HG03108 (cell line): ENCODE measurements around the gene FAM227B.
"Not testable (repeated sequence)": the region's sequence is repeated elsewhere in the genome, so short reads cannot be mapped to it uniquely, and the experiment has no call there.

Experiments
- ATAC-seq: cut with Tn5 transposase; IDR thresholded peaks from one replicate; pipeline ENCODE4 v1.9.1; 2021; ENCODE audit warnings: moderate library complexity; ENCODE audit not compliant: unreplicated experiment

Gene FAM227B

GRCh38 chr15:49619226-49619625 is 1.4 kb downstream of the FAM227B start:
- ATAC-seq = no peak

GRCh38 chr15:49612240-49612639 is 8.4 kb downstream of the FAM227B start:
- not testable (repeated sequence) for ATAC-seq

- ATAC-seq = no peak
Observed at GRCh38 chr15:49610157-49610918, 10.3 kb downstream of the FAM227B start.

GRCh38 chr15:49606594-49606993 is 14.0 kb downstream of the FAM227B start:
- no peak for ATAC-seq

GRCh38 chr15:49605588-49605987 is 15.0 kb downstream of the FAM227B start:
- ATAC-seq = no peak

GRCh38 chr15:49604625-49605409 is 15.8 kb downstream of the FAM227B start:
- no peak for ATAC-seq

- ATAC-seq = not testable (repeated sequence)
Observed at GRCh38 chr15:49592829-49593316, 27.7 kb downstream of the FAM227B start.

GRCh38 chr15:49589030-49589429 is 31.6 kb downstream of the FAM227B start:
- ATAC-seq = no peak

GRCh38 chr15:49573421-49573820 is 47.2 kb downstream of the FAM227B start:
- no peak for ATAC-seq

- ATAC-seq = no peak
Observed at GRCh38 chr15:49570672-49571071, 49.9 kb downstream of the FAM227B start.

GRCh38 chr15:49570174-49570573 is 50.4 kb downstream of the FAM227B start:
- ATAC-seq = no peak

GRCh38 chr15:49560045-49560444 is 60.6 kb downstream of the FAM227B start:
- ATAC-seq = no peak

GRCh38 chr15:49558929-49559328 is 61.7 kb downstream of the FAM227B start:
- no peak for ATAC-seq

GRCh38 chr15:49556437-49556836 is 64.2 kb downstream of the FAM227B start:
- no peak for ATAC-seq

GRCh38 chr15:49550342-49550741 is 70.3 kb downstream of the FAM227B start:
- not testable (repeated sequence) for ATAC-seq

- no peak for ATAC-seq
Observed at GRCh38 chr15:49538520-49538919, 82.1 kb downstream of the FAM227B start.

GRCh38 chr15:49530092-49530491 is 90.5 kb downstream of the FAM227B start:
- no peak for ATAC-seq

- ATAC-seq = no peak
Observed at GRCh38 chr15:49528289-49528688, 92.3 kb downstream of the FAM227B start.

- ATAC-seq = no peak
Observed at GRCh38 chr15:49521802-49522201, 98.8 kb downstream of the FAM227B start.

GRCh38 chr15:49512739-49513138 is 107.9 kb downstream of the FAM227B start:
- not testable (repeated sequence) for ATAC-seq

GRCh38 chr15:49507261-49507660 is 113.4 kb downstream of the FAM227B start:
- ATAC-seq = no peak

GRCh38 chr15:49506341-49506740 is 114.3 kb downstream of the FAM227B start:
- ATAC-seq = no peak
